ENCODE data around the gene HDGFL1. TPM values are rescaled to one million over a fixed set of nuclear protein-coding genes. Genes with fewer than 3 reads are reported as not detected.

Gene HDGFL1
- polyA plus RNA-seq, 1 donor from 2014 or later = not detected

GRCh38 chr6:22613051-22613450 lies 43.7 kb downstream of the HDGFL1 start:
- Mint-ChIP-seq H3K36me3 (no peaks in the 10 kb centered on the region), H3K4me3 (no peak overlapping the region), H3K9me3 (peaks cover 0 to 8% (median 2%) of the 10 kb centered on the region in 3 donors)

GRCh38 chr6:22613695-22614094 lies 44.3 kb downstream of the HDGFL1 start:
- H3K27ac Mint-ChIP-seq = no peak overlapping the region
- peaks cover 2 to 10% (median 6%) of the 10 kb centered on the region in 3 donors for H3K9me3 Mint-ChIP-seq
- H3K4me1 Mint-ChIP-seq = peaks cover 0 to 2% (median 0%) of the 10 kb centered on the region in 3 donors
- H3K36me3 Mint-ChIP-seq = no peaks in the 10 kb centered on the region
- no peak overlapping the region for H3K4me3 Mint-ChIP-seq
- no peaks in the 10 kb centered on the region for H3K27me3 Mint-ChIP-seq

More at GRCh38 chr6:22613051-22613450, 43.7 kb downstream of the HDGFL1 start:
- Mint-ChIP-seq H3K27me3 (no peaks in the 10 kb centered on the region), H3K27ac (no peak overlapping the region), H3K4me1 (peaks cover 0 to 2% (median 0%) of the 10 kb centered on the region in 3 donors)

- H3K9me3 Mint-ChIP-seq = peaks cover 2 to 10% (median 8%) of the 10 kb centered on the region in 3 donors
- H3K4me3 Mint-ChIP-seq = no peak overlapping the region
- H3K36me3 Mint-ChIP-seq = no peaks in the 10 kb centered on the region
- no peaks in the 10 kb centered on the region for H3K27me3 Mint-ChIP-seq
- H3K4me1 Mint-ChIP-seq = peaks cover 0 to 2% (median 0%) of the 10 kb centered on the region in 3 donors
- no peak overlapping the region for H3K27ac Mint-ChIP-seq
These were observed 45.2 kb downstream of the HDGFL1 start for GRCh38 chr6:22614547-22614946.

- no peak overlapping the region for H3K4me3 Mint-ChIP-seq
- H3K27ac Mint-ChIP-seq = no peak overlapping the region
- no peaks in the 10 kb centered on the region for H3K27me3 Mint-ChIP-seq
- H3K9me3 Mint-ChIP-seq = peaks cover 3 to 12% (median 5%) of the 10 kb centered on the region in 3 donors
- H3K4me1 Mint-ChIP-seq = no peaks in the 10 kb centered on the region
- H3K36me3 Mint-ChIP-seq = no peaks in the 10 kb centered on the region
These were observed 51.7 kb downstream of the HDGFL1 start for GRCh38 chr6:22621028-22621427.

All from IgD-negative memory B cell (primary cell).